DOHH2 (cell line): ENCODE data around the gene LRFN4.

ENCODE experiments used
- H3F3A ChIP-seq: fragments of 200-600 bp; sonication (generic), shearing (Covaris generic); 2 replicates; pipeline ENCODE4 v1.6.0; 2016; ENCODE audit warnings: antibody characterized with exemption, mild to moderate bottlenecking; ENCODE audit not compliant: control insufficient read depth, insufficient read depth
- H3K27ac ChIP-seq: fragments of 200-600 bp; sonication (generic); 2 replicates; pipeline ENCODE4 v1.5.1; 2014; ENCODE audit warnings: low read depth, mild to moderate bottlenecking, low read length, moderate library complexity
- H3K27me3 ChIP-seq: fragments of 200-600 bp; sonication (generic); 2 replicates; pipeline ENCODE4 v1.6.1; 2014; ENCODE audit warnings: mild to moderate bottlenecking, low read length, mixed read lengths; ENCODE audit not compliant: control insufficient read depth
- H3K36me3 ChIP-seq: fragments of 200-600 bp; sonication (generic); 2 replicates; pipeline ENCODE4 v1.6.1; 2014; ENCODE audit warnings: mild to moderate bottlenecking, low read length, moderate library complexity, mixed read lengths; ENCODE audit not compliant: control insufficient read depth
- H3K4me1 ChIP-seq: fragments of 200-600 bp; sonication (generic); 2 replicates; pipeline ENCODE4 v1.6.1; 2014; ENCODE audit warnings: mild to moderate bottlenecking, low read length, mixed read lengths; ENCODE audit not compliant: control insufficient read depth
- H3K4me2 ChIP-seq: fragments of 200-600 bp; sonication (generic); 2 replicates; pipeline ENCODE4 v1.6.0; 2014; ENCODE audit warnings: mild to moderate bottlenecking, low read length, moderate library complexity
- H3K4me3 ChIP-seq: fragments of 200-600 bp; sonication (generic); 2 replicates; pipeline ENCODE4 v1.5.1; 2014; ENCODE audit warnings: mild to moderate bottlenecking, low read length, mixed read lengths
- H3K79me2 ChIP-seq: fragments of 200-600 bp; sonication (generic); 2 replicates; pipeline ENCODE4 v1.6.1; 2014; ENCODE audit warnings: mild to moderate bottlenecking, low read length, mixed read lengths; ENCODE audit not compliant: control insufficient read depth
- H3K9me2 ChIP-seq: fragments of 200-600 bp; sonication (generic); replicated peaks from 2 replicates; pipeline ENCODE4 v1.6.1; 2014; ENCODE audit warnings: mild to moderate bottlenecking, low read length, mixed read lengths; ENCODE audit not compliant: control insufficient read depth
- H3K9me3 ChIP-seq: fragments of 200-600 bp; sonication (generic); 2 replicates; pipeline ENCODE4 v1.6.1; 2014; ENCODE audit warnings: antibody characterized with exemption, low read length, mixed read lengths; ENCODE audit not compliant: control insufficient read depth, insufficient read depth
- H4K20me1 ChIP-seq: fragments of 200-600 bp; sonication (generic); 2 replicates; pipeline ENCODE4 v1.6.0; 2014; ENCODE audit warnings: low read depth, mild to moderate bottlenecking, antibody characterized with exemption, low read length, moderate library complexity; ENCODE audit not compliant: control insufficient read depth, insufficient read depth
- EZH2phosphoT487 ChIP-seq: fragments of 200-600 bp; sonication (generic); IDR thresholded peaks from 2 replicates; pipeline ENCODE4 v1.6.1; 2017; ENCODE audit warnings: borderline replicate concordance, mild to moderate bottlenecking, antibody characterized with exemption, low read length, moderate library complexity, mixed read lengths
- TF ChIP-seq, protein P1 (sequence below): fragments of 200-600 bp; sonication (generic); IDR thresholded peaks from one replicate; pipeline ENCODE4 v1.5.1; 2014; ENCODE audit warnings: antibody characterized with exemption, mild to moderate bottlenecking, low read depth, low read length; ENCODE audit not compliant: poor library complexity, severe bottlenecking

The LRFN4 gene

DNA sequence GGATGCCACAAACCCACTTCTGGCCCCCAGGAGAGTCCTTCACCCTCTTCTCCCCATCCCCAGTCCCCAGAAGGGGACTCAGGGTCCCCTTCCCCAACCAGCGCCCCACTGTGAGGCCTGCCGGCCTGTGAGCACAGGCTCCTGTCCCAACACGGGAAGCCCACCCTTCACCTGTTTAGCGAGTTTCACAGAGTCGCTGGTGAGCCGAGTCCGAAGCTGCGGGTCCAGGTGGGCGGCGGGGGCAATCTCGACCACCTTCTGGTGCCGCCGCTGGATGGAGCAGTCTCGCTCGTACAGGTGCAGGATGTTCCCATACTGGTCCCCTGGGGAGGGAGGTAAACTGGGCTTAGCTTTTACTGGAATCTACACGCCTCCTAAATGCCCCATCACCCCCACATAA, 13.3 kb downstream of the LRFN4 start:
- Histone ChIP-seq H3F3A (peaks cover 4% of the 10 kb centered on the region), H3K36me3 (no peaks in the 10 kb centered on the region), H3K9me3 (no peaks in the 10 kb centered on the region), H3K27me3 (no peaks in the 10 kb centered on the region), H3K79me2 (no peaks in the 10 kb centered on the region), H3K9me2 (no peaks in the 10 kb centered on the region), H3K4me3 (no peak overlapping the region), H3K4me1 (peaks cover 40% of the 10 kb centered on the region), H3K4me2 (no peak overlapping the region), H4K20me1 (no peaks in the 10 kb centered on the region), H3K27ac (no peak overlapping the region)
- no peak for TF ChIP-seq EZH2phosphoT487
- TF ChIP-seq, protein P1, sequence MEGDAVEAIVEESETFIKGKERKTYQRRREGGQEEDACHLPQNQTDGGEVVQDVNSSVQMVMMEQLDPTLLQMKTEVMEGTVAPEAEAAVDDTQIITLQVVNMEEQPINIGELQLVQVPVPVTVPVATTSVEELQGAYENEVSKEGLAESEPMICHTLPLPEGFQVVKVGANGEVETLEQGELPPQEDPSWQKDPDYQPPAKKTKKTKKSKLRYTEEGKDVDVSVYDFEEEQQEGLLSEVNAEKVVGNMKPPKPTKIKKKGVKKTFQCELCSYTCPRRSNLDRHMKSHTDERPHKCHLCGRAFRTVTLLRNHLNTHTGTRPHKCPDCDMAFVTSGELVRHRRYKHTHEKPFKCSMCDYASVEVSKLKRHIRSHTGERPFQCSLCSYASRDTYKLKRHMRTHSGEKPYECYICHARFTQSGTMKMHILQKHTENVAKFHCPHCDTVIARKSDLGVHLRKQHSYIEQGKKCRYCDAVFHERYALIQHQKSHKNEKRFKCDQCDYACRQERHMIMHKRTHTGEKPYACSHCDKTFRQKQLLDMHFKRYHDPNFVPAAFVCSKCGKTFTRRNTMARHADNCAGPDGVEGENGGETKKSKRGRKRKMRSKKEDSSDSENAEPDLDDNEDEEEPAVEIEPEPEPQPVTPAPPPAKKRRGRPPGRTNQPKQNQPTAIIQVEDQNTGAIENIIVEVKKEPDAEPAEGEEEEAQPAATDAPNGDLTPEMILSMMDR = no peak

DNA sequence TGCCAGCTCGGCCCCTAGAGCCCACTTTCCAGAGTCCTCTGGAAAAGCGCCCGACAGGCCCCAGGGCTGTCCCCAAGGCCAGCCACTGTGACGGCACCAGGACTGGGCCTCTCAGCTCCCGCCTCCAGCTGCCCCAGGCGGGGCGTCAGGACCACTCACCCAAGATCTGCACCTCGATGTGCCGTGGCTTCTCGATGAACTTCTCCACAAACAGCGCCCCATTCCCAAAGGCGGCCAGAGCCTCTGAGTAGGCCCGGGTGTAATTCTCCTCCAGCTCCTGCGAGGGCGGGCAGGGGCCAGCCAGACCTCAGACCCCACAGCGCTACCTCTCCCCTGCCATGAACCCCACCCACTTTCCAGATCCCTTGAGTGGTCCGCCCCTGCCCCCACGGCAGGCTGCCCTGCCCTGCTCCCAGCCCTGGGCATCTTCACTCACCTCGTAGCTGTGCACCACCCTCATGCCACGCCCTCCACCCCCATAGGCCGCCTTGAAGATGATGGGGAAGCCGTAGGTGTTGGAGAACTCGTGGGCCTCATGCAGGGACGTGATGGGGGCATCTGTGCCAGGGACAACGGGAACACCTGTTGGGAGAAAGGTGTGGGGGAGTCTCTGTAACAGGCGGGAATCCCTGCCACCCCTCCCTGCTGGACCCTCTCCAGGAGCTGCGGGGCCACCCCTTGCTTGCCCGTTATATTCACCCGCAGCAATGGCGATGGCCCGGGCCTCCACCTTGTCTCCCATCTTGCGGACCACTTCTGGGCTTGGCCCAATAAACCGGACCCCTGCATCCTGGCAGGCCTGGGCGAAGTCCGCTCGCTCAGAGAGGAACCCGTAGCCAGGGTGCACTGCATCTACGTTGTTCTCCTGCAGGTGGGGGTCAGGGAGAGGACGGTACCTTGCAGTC, 14.0 kb downstream of the LRFN4 start:
- H3F3A ChIP-seq = peaks cover 4% of the 10 kb centered on the region
- H3K4me2 ChIP-seq = no peak overlapping the region
- H3K27me3 ChIP-seq = peaks cover 2% of the 10 kb centered on the region; the same call in 1 of the 2 replicates
- no peaks in the 10 kb centered on the region for H3K36me3 ChIP-seq
- TF ChIP-seq, protein P1 = no peak
- TF ChIP-seq EZH2phosphoT487 = no peak
- no peaks in the 10 kb centered on the region for H4K20me1 ChIP-seq
- H3K4me3 ChIP-seq = no peak overlapping the region
- H3K79me2 ChIP-seq = no peaks in the 10 kb centered on the region
- peaks cover 33% of the 10 kb centered on the region for H3K4me1 ChIP-seq
- H3K27ac ChIP-seq = no peak overlapping the region
- H3K9me2 ChIP-seq = no peaks in the 10 kb centered on the region
- no peaks in the 10 kb centered on the region for H3K9me3 ChIP-seq

DNA sequence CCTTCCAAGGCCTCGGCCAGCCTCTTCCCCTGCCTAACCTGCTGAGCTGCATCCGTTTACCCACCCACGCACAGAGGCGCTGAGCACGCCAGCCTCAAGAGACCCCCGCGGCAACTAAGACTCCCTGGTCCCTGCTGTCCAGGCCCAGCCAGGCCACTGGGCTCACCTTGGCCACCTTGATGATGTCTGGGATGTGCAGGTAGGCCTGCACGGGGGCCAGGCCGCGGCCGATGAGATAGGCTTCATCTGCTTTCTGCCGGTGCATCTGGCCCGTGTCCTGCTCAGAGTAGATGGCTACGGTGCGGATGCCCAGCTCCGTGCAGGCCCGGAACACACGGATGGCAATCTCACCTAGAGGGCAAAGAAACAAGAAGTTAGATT, 14.6 kb downstream of the LRFN4 start:
- H3K27me3 ChIP-seq = peaks cover 9% of the 10 kb centered on the region; the same call in 1 of the 2 replicates
- H3K4me2 ChIP-seq = no peak overlapping the region
- no peak overlapping the region for H3K4me3 ChIP-seq
- H4K20me1 ChIP-seq = no peaks in the 10 kb centered on the region
- H3K4me1 ChIP-seq = peaks cover 27% of the 10 kb centered on the region
- H3K27ac ChIP-seq = no peak overlapping the region
- H3K9me2 ChIP-seq = no peaks in the 10 kb centered on the region
- no peaks in the 10 kb centered on the region for H3K79me2 ChIP-seq
- H3F3A ChIP-seq = peaks cover 4% of the 10 kb centered on the region
- H3K9me3 ChIP-seq = no peaks in the 10 kb centered on the region
- TF ChIP-seq, protein P1 = no peak
- no peak for TF ChIP-seq EZH2phosphoT487
- no peaks in the 10 kb centered on the region for H3K36me3 ChIP-seq
